ENCODE results near the gene CHMP2A.

DNA sequence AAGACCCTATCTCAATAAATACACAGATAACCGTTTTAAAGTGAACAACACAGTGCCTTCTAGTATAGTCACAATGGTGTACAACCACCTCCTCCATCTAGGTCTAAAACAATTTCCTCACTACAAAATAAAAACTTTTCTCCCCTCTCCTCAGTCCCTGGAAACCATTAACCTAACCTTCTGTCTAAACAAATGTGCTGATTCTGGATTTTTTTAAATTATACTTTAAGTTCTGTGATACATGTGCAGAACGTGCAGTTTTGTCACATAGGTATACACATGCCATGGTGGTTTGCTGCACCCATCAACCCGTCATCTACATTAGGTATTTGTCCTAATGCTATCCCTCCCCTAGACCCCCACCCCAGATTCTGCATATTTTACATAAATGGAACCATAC lies 25.5 kb downstream of the CHMP2A start:
- TF ChIP-seq GATAD2A (CRISPR knock-in tag; IDR thresholded peaks at IDR 0.05) (no peak), ZFP36L1 (CRISPR knock-in tag; IDR thresholded peaks at IDR 0.05) (no peak), EP300 (IDR thresholded peaks at IDR 0.05; ENCODE audit: low read depth in 2 of 2, low read length in 2 of 2) (no peak), EP300 (CRISPR knock-in tag; IDR thresholded peaks at IDR 0.05; ENCODE audit: borderline replicate concordance) (no peak), BHLHE40 (IDR thresholded peaks at IDR 0.05; ENCODE audit: low read length) (no peak), CENPT (CRISPR knock-in tag; IDR thresholded peaks at IDR 0.05; ENCODE audit: low read depth) (no peak), ZBTB21 (CRISPR knock-in tag; IDR thresholded peaks at IDR 0.05) (no peak), SP1 (IDR thresholded peaks at IDR 0.05) (no peak), SP1 (CRISPR knock-in tag; IDR thresholded peaks at IDR 0.05) (no peak)
- TF ChIP-seq, protein P1, sequence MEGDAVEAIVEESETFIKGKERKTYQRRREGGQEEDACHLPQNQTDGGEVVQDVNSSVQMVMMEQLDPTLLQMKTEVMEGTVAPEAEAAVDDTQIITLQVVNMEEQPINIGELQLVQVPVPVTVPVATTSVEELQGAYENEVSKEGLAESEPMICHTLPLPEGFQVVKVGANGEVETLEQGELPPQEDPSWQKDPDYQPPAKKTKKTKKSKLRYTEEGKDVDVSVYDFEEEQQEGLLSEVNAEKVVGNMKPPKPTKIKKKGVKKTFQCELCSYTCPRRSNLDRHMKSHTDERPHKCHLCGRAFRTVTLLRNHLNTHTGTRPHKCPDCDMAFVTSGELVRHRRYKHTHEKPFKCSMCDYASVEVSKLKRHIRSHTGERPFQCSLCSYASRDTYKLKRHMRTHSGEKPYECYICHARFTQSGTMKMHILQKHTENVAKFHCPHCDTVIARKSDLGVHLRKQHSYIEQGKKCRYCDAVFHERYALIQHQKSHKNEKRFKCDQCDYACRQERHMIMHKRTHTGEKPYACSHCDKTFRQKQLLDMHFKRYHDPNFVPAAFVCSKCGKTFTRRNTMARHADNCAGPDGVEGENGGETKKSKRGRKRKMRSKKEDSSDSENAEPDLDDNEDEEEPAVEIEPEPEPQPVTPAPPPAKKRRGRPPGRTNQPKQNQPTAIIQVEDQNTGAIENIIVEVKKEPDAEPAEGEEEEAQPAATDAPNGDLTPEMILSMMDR (CRISPR knock-in tag; IDR thresholded peaks at IDR 0.05): no peak
